GM10266 (cell line): ENCODE measurements around the gene LAMA3.

ENCODE experiments used
- DNase-seq: peaks from one replicate; pipeline ENCODE4 v3.0.0; 2012; ENCODE audit errors: extremely low spot score
- CTCF ChIP-seq: IDR thresholded peaks from 2 replicates; pipeline ENCODE4 v1.5.1; 2012; ENCODE audit warnings: mild to moderate bottlenecking, low read depth; ENCODE audit not compliant: control insufficient read depth, insufficient read depth; ENCODE audit errors: missing control alignments

Gene LAMA3

GRCh38 chr18:23941791-23942190, 252.5 kb downstream of the LAMA3 start:
- DNase-seq = no peak
- TF ChIP-seq CTCF = no peak

GRCh38 chr18:23943104-23943503, 253.9 kb downstream of the LAMA3 start:
- DNase-seq = peak; percentile 63
- TF ChIP-seq CTCF = no peak

GRCh38 chr18:23943903-23944624, 254.8 kb downstream of the LAMA3 start:
- no peak for TF ChIP-seq CTCF
- DNase-seq = no peak

GRCh38 chr18:23945416-23946079, 256.3 kb downstream of the LAMA3 start:
- peak; percentile 36 for DNase-seq
- no peak for TF ChIP-seq CTCF

- TF ChIP-seq CTCF = no peak
- no peak for DNase-seq
Observed at GRCh38 chr18:23949863-23950262, 260.6 kb downstream of the LAMA3 start.

- DNase-seq = no peak
- no peak for TF ChIP-seq CTCF
Observed at GRCh38 chr18:23950644-23951043, 261.4 kb downstream of the LAMA3 start.

- no peak for TF ChIP-seq CTCF
- DNase-seq = no peak
Observed at GRCh38 chr18:23951206-23951605, 262.0 kb downstream of the LAMA3 start.
